GM18861 (cell line): ENCODE results near the gene DNAH11.
"Not testable (repeated sequence)": the region's sequence is repeated elsewhere in the genome, so short reads cannot be mapped to it uniquely, and the experiment has no call there.

Experiments used
- ATAC-seq: cut with Tn5 transposase; IDR thresholded peaks from one replicate; pipeline ENCODE4 v1.9.1; 2021; ENCODE audit not compliant: unreplicated experiment

DNAH11 gene

GRCh38 chr7:21707566-21707965 lies 164.7 kb downstream of the DNAH11 start:
- ATAC-seq, result no peak

- no peak for ATAC-seq
Observed at GRCh38 chr7:21708096-21708495, 165.3 kb downstream of the DNAH11 start.

- no peak for ATAC-seq
Observed at GRCh38 chr7:21717323-21717722, 174.5 kb downstream of the DNAH11 start.

GRCh38 chr7:21718391-21718790 lies 175.6 kb downstream of the DNAH11 start:
- ATAC-seq, result no peak

GRCh38 chr7:21719846-21720245 lies 177.0 kb downstream of the DNAH11 start:
- ATAC-seq, result no peak

GRCh38 chr7:21722371-21722770 lies 179.5 kb downstream of the DNAH11 start:
- ATAC-seq, result no peak

GRCh38 chr7:21724562-21724961 lies 181.7 kb downstream of the DNAH11 start:
- no peak for ATAC-seq

GRCh38 chr7:21730399-21730798 lies 187.6 kb downstream of the DNAH11 start:
- no peak for ATAC-seq

- ATAC-seq, result no peak
Observed at GRCh38 chr7:21731977-21732376, 189.1 kb downstream of the DNAH11 start.

- not testable (repeated sequence) for ATAC-seq
Observed at GRCh38 chr7:21732956-21733355, 190.1 kb downstream of the DNAH11 start.

GRCh38 chr7:21733837-21734236 lies 191.0 kb downstream of the DNAH11 start:
- ATAC-seq, result no peak

- no peak for ATAC-seq
Observed at GRCh38 chr7:21743493-21743892, 200.7 kb downstream of the DNAH11 start.

GRCh38 chr7:21746949-21747348 lies 204.1 kb downstream of the DNAH11 start:
- ATAC-seq, result no peak

- no peak for ATAC-seq
Observed at GRCh38 chr7:21747806-21748205, 205.0 kb downstream of the DNAH11 start.

- no peak for ATAC-seq
Observed at GRCh38 chr7:21749378-21749777, 206.5 kb downstream of the DNAH11 start.

GRCh38 chr7:21753071-21753470 lies 210.2 kb downstream of the DNAH11 start:
- no peak for ATAC-seq

- ATAC-seq, result no peak
Observed at GRCh38 chr7:21754963-21755362, 212.1 kb downstream of the DNAH11 start.

GRCh38 chr7:21757537-21758282 lies 214.9 kb downstream of the DNAH11 start:
- ATAC-seq, result no peak

GRCh38 chr7:21758286-21758685 lies 215.4 kb downstream of the DNAH11 start:
- no peak for ATAC-seq

- no peak for ATAC-seq
Observed at GRCh38 chr7:21762469-21762868, 219.6 kb downstream of the DNAH11 start.

GRCh38 chr7:21763818-21764217 lies 221.0 kb downstream of the DNAH11 start:
- ATAC-seq, result no peak

- no peak for ATAC-seq
Observed at GRCh38 chr7:21766218-21766617, 223.4 kb downstream of the DNAH11 start.

GRCh38 chr7:21767300-21767900 lies 224.6 kb downstream of the DNAH11 start:
- peak; percentile 80 for ATAC-seq
